ENCODE data around the gene ARSJ. TPM values are rescaled to one million over a fixed set of nuclear protein-coding genes. Genes with fewer than 3 reads are reported as not detected.

The ARSJ gene
- total RNA-seq, 1 donor from 2014 or later = 4.9 TPM

- Mint-ChIP-seq H3K27ac (no peak overlapping the region), H3K4me1 (ENCODE audit: unreplicated experiment) (peaks cover under 1% of the 10 kb centered on the region), H3K36me3 (no peaks in the 10 kb centered on the region), H3K27me3 (no peaks in the 10 kb centered on the region), H3K9me3 (peaks cover 4% of the 10 kb centered on the region), H3K4me3 (no peak overlapping the region)
- TF ChIP-seq, protein P1, sequence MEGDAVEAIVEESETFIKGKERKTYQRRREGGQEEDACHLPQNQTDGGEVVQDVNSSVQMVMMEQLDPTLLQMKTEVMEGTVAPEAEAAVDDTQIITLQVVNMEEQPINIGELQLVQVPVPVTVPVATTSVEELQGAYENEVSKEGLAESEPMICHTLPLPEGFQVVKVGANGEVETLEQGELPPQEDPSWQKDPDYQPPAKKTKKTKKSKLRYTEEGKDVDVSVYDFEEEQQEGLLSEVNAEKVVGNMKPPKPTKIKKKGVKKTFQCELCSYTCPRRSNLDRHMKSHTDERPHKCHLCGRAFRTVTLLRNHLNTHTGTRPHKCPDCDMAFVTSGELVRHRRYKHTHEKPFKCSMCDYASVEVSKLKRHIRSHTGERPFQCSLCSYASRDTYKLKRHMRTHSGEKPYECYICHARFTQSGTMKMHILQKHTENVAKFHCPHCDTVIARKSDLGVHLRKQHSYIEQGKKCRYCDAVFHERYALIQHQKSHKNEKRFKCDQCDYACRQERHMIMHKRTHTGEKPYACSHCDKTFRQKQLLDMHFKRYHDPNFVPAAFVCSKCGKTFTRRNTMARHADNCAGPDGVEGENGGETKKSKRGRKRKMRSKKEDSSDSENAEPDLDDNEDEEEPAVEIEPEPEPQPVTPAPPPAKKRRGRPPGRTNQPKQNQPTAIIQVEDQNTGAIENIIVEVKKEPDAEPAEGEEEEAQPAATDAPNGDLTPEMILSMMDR (conservative IDR thresholded peaks at IDR 0.05) = peak; percentile 52
- DNase-seq (ENCODE audit: extremely low spot score, unreplicated experiment) = no peak
These were observed 85.9 kb downstream of the ARSJ start for GRCh38 chr4:113893546-113893945.

DNA sequence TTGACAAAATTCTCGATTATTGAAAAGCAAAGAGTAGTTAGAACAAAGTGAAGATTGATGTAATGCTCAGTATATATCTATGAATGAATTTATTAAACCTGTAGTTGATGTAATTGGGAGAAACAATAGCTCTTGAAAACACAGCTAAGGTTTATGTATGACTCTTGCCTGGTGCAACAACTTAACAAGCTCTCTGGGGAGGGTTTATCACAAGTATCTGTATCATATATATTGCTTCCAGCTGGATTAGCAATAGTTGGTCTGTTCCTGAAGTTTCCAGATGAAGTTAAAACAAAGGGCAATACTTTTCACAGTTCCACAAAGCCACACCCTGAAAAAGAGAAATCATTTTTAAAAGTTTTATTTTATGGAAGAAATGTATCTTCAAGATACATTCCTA lies 91.4 kb downstream of the ARSJ start:
- Mint-ChIP-seq H3K4me1 (ENCODE audit: unreplicated experiment) (peaks cover 12% of the 10 kb centered on the region), H3K9me3 (peaks cover 12% of the 10 kb centered on the region), H3K36me3 (peaks cover 7% of the 10 kb centered on the region)

DNA sequence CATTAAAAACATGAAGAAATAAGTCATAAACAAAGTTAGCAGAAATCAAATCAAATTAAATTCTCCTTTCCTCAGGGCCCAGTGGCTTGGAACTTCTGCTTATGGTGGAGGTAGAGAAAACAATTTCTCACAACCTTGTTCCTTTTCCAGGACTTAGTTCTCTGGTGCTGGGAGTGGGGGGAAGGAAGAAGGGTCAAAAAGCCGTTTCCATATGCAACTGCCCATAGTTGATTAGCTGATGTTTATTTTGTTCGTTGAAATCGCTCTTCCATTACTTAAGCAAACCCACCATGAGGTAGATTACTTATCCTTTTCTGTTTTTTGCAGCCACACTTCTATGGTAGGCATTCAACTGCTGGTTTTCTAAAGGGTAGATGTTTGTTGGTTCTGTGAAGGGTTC lies 94.2 kb downstream of the ARSJ start:
- H3K27me3 Mint-ChIP-seq = no peaks in the 10 kb centered on the region
- no peak for DNase-seq (ENCODE audit: extremely low spot score, unreplicated experiment)
- peaks cover 12% of the 10 kb centered on the region for H3K9me3 Mint-ChIP-seq
- H3K4me3 Mint-ChIP-seq = no peak overlapping the region
- H3K4me1 Mint-ChIP-seq (ENCODE audit: unreplicated experiment) = peaks cover 12% of the 10 kb centered on the region
- H3K36me3 Mint-ChIP-seq = peaks cover 7% of the 10 kb centered on the region
- H3K27ac Mint-ChIP-seq = no peak overlapping the region
- TF ChIP-seq, protein P1 (conservative IDR thresholded peaks at IDR 0.05) = no peak

More for the DNA sequence above, 91.4 kb downstream of the ARSJ start:
- no peak overlapping the region for H3K27ac Mint-ChIP-seq
- no peaks in the 10 kb centered on the region for H3K27me3 Mint-ChIP-seq
- no peak for DNase-seq (ENCODE audit: extremely low spot score, unreplicated experiment)
- H3K4me3 Mint-ChIP-seq = no peak overlapping the region
- TF ChIP-seq, protein P1 (conservative IDR thresholded peaks at IDR 0.05) = no peak

GRCh38 chr4:113884655-113885054 lies 94.8 kb downstream of the ARSJ start:
- Mint-ChIP-seq H3K4me1 (ENCODE audit: unreplicated experiment) (peaks cover 12% of the 10 kb centered on the region), H3K36me3 (peaks cover 7% of the 10 kb centered on the region), H3K9me3 (peaks cover 8% of the 10 kb centered on the region), H3K27me3 (no peaks in the 10 kb centered on the region), H3K4me3 (no peak overlapping the region), H3K27ac (no peak overlapping the region)
- TF ChIP-seq, protein P1 (conservative IDR thresholded peaks at IDR 0.05) = no peak
- DNase-seq (ENCODE audit: extremely low spot score, unreplicated experiment) = no peak

- peaks cover 11% of the 10 kb centered on the region for H3K4me1 Mint-ChIP-seq (ENCODE audit: unreplicated experiment)
- peaks cover 7% of the 10 kb centered on the region for H3K36me3 Mint-ChIP-seq
- H3K27ac Mint-ChIP-seq = no peak overlapping the region
- peaks cover 8% of the 10 kb centered on the region for H3K9me3 Mint-ChIP-seq
- DNase-seq (ENCODE audit: extremely low spot score, unreplicated experiment) = no peak
- TF ChIP-seq, protein P1 (conservative IDR thresholded peaks at IDR 0.05) = no peak
- no peaks in the 10 kb centered on the region for H3K27me3 Mint-ChIP-seq
- no peak overlapping the region for H3K4me3 Mint-ChIP-seq
These were observed 96.8 kb downstream of the ARSJ start for GRCh38 chr4:113882668-113883067.

- Mint-ChIP-seq H3K4me1 (ENCODE audit: unreplicated experiment) (peaks cover 10% of the 10 kb centered on the region), H3K9me3 (peaks cover 6% of the 10 kb centered on the region), H3K36me3 (peaks cover 6% of the 10 kb centered on the region), H3K4me3 (no peak overlapping the region), H3K27ac (no peak overlapping the region), H3K27me3 (no peaks in the 10 kb centered on the region)
- DNase-seq (ENCODE audit: extremely low spot score, unreplicated experiment) = no peak
- TF ChIP-seq, protein P1 (conservative IDR thresholded peaks at IDR 0.05) = no peak
These were observed 98.2 kb downstream of the ARSJ start for GRCh38 chr4:113881256-113881655.
